Muscle layer of colon (tissue), 2 donors: Measurements from ENCODE around the gene WT1.
"Not testable (repeated sequence)": the region's sequence is repeated elsewhere in the genome, so short reads cannot be mapped to it uniquely, and the experiment has no call there.

Experiments used
- H3K27ac ChIP-seq: one replicate; pipeline ENCODE4 v1.7.0; 2013; ENCODE audit warnings: low read depth, mild to moderate bottlenecking, low read length, moderate library complexity
- H3K27me3 ChIP-seq, 2 donors: one replicate each; pipeline ENCODE4 v1.7.0; 2013; ENCODE audit warnings: low read length in 2 of 2, mild to moderate bottlenecking in 2 of 2; ENCODE audit not compliant: insufficient read depth in 2 of 2, control insufficient read depth in 1 of 2
- H3K36me3 ChIP-seq: one replicate; pipeline ENCODE4 v1.7.0; 2013; ENCODE audit warnings: mild to moderate bottlenecking, low read length; ENCODE audit not compliant: insufficient read depth
- H3K4me1 ChIP-seq: one replicate; pipeline ENCODE4 v1.7.0; 2013; ENCODE audit warnings: mild to moderate bottlenecking, low read length; ENCODE audit not compliant: insufficient read depth
- H3K4me3 ChIP-seq, 2 donors: one replicate each; pipeline ENCODE4 v1.7.0; 2013; ENCODE audit warnings: low read length in 2 of 2, low read depth in 1 of 2, mild to moderate bottlenecking in 1 of 2, moderate library complexity in 1 of 2
- H3K9ac ChIP-seq: one replicate; pipeline ENCODE4 v1.7.0; 2013; ENCODE audit warnings: low read length
- H3K9me3 ChIP-seq: one replicate; pipeline ENCODE4 v1.7.0; 2013; ENCODE audit warnings: mild to moderate bottlenecking, low read length
- donor health status: abdominal sarcoma.
- donor health status: Adenocarcinoma of cecum.

The WT1 gene

DNA sequence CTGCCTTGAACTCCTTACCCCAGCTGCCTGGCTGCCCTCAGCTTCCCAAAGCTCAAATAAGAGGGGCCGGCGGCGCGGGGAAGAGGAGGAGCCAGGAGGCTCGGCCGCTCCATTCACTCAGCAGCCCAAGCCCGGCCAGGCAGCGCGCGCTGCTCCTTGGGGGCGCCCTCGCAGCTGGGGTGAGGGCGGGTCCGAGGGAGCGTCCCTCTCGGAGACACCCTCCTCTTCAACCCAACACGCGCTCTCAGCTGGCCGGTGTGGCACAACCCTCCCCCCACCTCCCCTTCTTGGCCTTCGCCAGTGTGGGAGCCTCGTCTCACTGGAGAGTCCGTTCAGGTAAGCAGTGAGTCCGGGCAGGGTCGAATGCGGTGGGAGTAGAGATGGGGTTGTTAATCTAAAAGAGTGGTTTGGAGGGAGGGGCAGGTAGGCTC, at the start of gene WT1:
TSS of gene WT1 (minus strand) at position 29 of the 431 bp plus-strand sequence.
- Histone ChIP-seq H3K4me3 (peak within 1 kb of the TSS in 1 of 2 donors; percentile 32), H3K27ac (no peak within 1 kb of the TSS), H3K36me3 (no peaks in the 10 kb centered on the region), H3K9me3 (no peaks in the 10 kb centered on the region), H3K27me3 (peaks cover 51 to 95% of the 10 kb centered on the region in 2 donors), H3K9ac (no peak within 1 kb of the TSS), H3K4me1 (no peaks in the 10 kb centered on the region)

DNA sequence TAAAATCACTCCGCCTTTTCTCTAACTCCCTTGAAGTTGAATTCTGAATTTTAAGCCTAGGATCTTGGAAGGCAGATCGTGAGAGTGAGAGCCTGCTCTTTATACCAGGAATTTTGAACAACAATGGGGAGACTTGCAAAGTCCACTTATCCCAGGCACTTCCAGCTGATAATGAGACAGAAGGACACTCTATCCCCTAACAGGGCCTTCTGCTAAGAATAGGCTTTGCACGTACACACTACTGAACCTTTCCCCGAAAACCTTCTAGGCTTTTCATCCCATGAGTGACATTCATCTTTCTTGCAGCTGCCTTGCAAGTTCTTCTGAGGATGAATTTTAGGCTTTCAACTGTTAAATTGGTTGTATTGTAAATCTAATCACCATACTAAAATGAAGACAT, 44.0 kb upstream of the WT1 start:
- Histone ChIP-seq H3K4me3 (no peak overlapping the region), H3K27me3 (no peaks in the 10 kb centered on the region), H3K9ac (no peak overlapping the region), H3K27ac (no peak overlapping the region), H3K36me3 (no peaks in the 10 kb centered on the region), H3K9me3 (no peaks in the 10 kb centered on the region), H3K4me1 (no peaks in the 10 kb centered on the region)

DNA sequence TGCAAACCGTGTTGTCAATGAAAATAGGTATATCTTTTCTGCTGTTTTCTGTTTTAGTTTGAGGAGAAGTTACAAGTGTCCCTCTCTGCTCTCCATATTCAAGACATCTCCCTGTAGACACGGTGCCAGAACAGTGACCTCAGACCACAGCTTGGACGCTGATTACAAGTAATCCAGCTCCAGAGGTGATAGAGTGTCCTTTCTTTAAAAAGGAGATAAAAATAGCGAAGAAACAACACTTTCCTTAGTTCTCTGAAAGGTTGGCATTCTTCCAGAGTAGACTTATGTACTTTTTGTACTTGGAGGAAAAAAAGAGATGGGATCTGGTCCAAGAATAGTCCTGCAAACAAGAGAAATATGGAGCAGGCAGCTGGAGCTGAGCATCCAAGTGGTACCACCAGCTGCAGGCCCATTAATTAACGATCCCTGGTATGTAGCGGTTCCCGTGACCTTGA, 43.0 kb upstream of the WT1 start:
- no peaks in the 10 kb centered on the region for H3K4me1 ChIP-seq
- no peak overlapping the region for H3K4me3 ChIP-seq
- H3K27ac ChIP-seq, result no peak overlapping the region
- no peaks in the 10 kb centered on the region for H3K27me3 ChIP-seq
- H3K36me3 ChIP-seq, result no peaks in the 10 kb centered on the region
- H3K9ac ChIP-seq, result no peak overlapping the region
- no peaks in the 10 kb centered on the region for H3K9me3 ChIP-seq

DNA sequence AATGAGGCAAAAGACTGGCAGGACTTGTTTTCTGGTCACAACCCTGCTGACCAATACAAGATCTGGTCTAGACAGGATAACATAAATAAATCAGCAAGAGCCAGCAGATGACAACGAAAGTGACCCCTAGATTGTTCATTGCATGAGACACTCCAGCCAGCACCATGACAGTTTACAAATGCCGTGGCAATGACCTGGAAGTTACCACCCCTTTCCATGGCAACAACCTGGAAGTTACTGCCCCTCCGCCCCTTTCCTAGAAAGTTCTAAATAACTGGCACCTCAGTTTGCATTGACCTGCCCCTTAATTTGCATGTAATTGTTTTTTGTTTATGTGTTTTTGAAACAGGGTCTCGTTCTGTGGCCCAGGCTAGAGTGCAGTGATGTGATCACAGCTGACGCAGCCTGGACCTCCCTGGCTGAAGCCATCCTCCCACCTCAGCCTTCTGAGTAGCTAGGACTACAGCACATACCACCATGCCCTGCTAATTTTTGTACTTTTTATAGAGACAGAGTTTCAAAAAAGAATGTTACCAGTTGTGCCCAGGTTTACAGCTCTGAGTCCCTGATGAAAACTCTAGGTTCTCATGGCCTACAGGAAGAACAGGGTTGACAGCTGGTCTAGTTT, 38.1 kb upstream of the WT1 start:
- no peak overlapping the region for H3K4me3 ChIP-seq
- no peaks in the 10 kb centered on the region for H3K9me3 ChIP-seq
- no peaks in the 10 kb centered on the region for H3K27me3 ChIP-seq
- no peak overlapping the region for H3K9ac ChIP-seq
- H3K36me3 ChIP-seq, result no peaks in the 10 kb centered on the region
- H3K27ac ChIP-seq, result no peak overlapping the region
- H3K4me1 ChIP-seq, result no peaks in the 10 kb centered on the region

DNA sequence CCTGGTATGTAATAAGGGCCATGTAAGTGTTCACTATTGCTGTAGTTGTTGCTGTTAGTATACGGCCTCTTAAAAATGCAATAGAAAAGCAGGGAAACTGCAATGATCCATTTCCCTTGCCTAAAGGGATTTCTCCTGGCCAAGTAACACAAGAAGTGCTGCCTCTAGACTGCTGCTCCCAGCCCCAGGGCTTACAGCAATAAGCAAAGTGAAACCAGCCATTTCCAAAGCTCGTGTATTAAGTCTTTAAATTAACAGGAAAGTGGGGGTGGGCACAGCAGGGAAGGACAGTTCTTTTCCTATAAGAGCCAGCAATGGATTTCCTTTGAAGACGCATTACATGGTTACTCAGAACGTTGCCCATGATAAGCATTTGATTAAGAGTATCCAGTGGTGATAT, 36.9 kb upstream of the WT1 start:
- Histone ChIP-seq H3K9me3 (no peaks in the 10 kb centered on the region), H3K27me3 (no peaks in the 10 kb centered on the region), H3K4me1 (no peaks in the 10 kb centered on the region), H3K4me3 (no peak overlapping the region), H3K36me3 (no peaks in the 10 kb centered on the region), H3K27ac (no peak overlapping the region), H3K9ac (no peak overlapping the region)

DNA sequence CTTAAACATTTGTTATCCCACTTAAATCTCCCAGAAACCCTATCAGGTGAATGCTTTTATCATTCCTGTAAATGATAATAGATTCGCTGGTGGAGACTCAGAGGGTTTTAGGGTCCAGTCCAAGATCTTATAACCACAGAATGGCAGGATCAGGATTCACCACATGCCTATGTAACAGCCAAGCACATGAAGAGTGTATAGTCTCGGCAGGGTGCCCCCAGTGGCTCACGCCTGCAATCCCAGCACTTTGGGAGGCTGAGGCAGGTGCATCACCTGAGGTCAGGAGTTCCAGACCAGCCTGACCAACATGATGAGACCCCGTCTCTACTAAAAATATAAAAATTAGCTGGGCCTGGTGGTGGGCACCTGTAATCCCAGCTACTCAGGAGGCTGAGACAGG, 36.2 kb upstream of the WT1 start:
- H3K4me1 ChIP-seq, H3K36me3 ChIP-seq, H3K27ac ChIP-seq, H3K4me3 ChIP-seq, H3K27me3 ChIP-seq, H3K9me3 ChIP-seq, H3K9ac ChIP-seq: not testable (repeated sequence)

DNA sequence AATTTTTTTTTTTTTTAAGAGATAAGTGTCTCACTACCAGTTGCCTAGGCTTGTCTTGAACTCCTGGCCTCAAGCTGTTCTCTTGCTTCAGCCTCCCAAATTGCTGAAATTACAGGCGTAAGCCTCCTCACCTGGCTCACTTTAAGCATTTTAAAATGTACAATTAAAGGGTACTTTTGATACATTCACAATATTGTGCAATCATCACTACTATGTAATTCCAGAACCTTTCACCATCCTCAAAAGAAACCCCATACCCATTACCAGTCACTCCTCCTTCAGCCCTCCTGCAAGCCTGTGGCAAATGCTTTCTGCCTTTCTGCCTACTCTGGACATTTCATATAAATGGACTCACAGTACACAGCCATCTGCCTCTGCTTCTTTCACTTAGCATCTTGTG, 34.5 kb upstream of the WT1 start:
- Histone ChIP-seq H3K4me1 (no peaks in the 10 kb centered on the region), H3K27ac (no peak overlapping the region), H3K36me3 (no peaks in the 10 kb centered on the region), H3K9me3 (no peaks in the 10 kb centered on the region), H3K9ac (no peak overlapping the region), H3K4me3 (no peak overlapping the region), H3K27me3 (no peaks in the 10 kb centered on the region)

DNA sequence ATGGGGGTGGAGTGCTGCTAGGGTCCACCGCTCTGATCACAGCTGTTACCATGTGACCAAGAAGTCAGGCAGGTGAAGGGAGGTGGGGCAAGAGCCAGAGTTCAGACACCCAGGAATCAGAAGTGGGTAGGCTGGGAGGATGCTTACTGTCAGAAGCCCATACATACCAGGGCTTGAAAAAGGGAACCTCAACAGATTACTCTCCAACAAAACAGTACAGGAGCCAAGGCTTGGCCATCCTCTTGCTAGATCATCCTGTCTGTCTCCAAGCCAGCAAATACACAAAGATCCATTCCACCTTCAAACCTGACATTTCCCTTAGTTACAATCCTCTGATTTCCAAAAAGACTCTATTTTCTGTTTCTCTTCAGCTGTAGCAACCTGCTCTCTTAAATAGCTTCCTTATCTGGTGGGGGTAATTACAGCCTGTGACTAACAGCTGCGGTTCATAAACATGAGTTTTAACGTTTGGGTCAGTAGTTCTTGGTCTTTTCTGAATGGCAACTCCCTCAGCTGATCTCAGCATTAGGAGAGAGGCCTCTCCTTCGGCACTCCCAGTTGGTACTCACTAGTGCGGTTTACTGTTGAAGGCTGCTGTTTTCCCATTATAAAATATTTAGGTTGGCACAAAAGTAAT, 31.1 kb upstream of the WT1 start:
- no peaks in the 10 kb centered on the region for H3K27me3 ChIP-seq
- H3K4me3 ChIP-seq, result no peak overlapping the region
- H3K27ac ChIP-seq, result no peak overlapping the region
- H3K36me3 ChIP-seq, result no peaks in the 10 kb centered on the region
- H3K9me3 ChIP-seq, result no peaks in the 10 kb centered on the region
- H3K9ac ChIP-seq, result no peak overlapping the region
- H3K4me1 ChIP-seq, result no peaks in the 10 kb centered on the region

DNA sequence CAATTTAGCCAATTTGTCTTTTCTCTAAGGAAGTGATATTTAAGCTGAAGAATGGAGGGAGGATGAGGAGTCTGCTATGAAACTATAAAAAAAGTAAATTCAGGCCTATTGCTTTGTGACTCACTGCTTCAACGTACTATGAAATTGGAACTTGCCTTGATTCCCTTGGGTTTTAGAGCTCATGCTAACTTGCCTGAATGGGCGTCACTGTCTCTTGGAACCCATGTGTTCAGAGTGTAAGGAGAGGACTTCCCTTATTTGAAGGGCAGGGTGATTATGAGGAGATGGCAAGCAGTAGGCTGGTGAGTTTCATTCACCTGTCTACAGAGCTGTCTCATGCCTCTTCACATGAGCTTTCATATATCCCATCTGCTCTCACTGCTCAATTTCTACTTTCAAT, 28.7 kb upstream of the WT1 start:
- H3K27ac ChIP-seq, result no peak overlapping the region
- H3K4me1 ChIP-seq, result no peaks in the 10 kb centered on the region
- no peaks in the 10 kb centered on the region for H3K27me3 ChIP-seq
- H3K4me3 ChIP-seq, result no peak overlapping the region
- H3K9me3 ChIP-seq, result no peaks in the 10 kb centered on the region
- H3K9ac ChIP-seq, result no peak overlapping the region
- no peaks in the 10 kb centered on the region for H3K36me3 ChIP-seq

DNA sequence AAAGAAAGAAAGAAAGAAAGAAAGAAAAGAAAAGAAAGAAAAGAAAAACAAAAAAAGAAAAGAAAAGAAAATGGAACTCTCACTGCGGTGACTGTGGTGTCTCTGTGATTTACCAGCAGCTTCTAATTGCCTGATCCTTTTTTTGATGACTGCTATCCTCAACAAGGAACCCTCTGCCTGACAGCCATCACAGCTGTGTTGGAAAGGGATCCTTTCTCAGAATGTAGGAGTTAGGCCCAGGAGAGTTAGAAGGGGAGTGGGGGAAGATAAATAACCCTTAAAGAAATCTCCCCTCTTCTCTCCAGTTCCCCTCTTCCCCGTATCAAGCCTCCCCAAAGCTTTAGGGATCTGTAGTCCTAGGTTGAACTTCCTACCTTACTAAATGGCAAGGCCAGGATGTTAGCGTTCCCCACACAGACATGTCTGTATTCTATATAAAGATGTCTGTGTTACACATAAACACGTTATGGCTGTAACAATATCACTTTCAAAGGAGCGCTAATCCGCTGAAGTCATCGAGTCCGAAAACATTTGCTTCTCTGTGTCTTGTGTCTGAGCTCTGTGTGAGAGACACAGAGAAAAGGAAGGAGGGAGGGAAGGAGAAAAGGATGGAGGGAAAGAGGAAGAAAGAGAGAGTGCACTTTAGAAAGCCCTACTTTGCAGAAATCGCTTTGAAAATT, 26.8 kb upstream of the WT1 start:
- no peaks in the 10 kb centered on the region for H3K27me3 ChIP-seq
- no peaks in the 10 kb centered on the region for H3K36me3 ChIP-seq
- H3K9me3 ChIP-seq, result no peaks in the 10 kb centered on the region
- H3K4me3 ChIP-seq, result no peak overlapping the region
- no peaks in the 10 kb centered on the region for H3K4me1 ChIP-seq
- no peak overlapping the region for H3K9ac ChIP-seq
- H3K27ac ChIP-seq, result no peak overlapping the region

DNA sequence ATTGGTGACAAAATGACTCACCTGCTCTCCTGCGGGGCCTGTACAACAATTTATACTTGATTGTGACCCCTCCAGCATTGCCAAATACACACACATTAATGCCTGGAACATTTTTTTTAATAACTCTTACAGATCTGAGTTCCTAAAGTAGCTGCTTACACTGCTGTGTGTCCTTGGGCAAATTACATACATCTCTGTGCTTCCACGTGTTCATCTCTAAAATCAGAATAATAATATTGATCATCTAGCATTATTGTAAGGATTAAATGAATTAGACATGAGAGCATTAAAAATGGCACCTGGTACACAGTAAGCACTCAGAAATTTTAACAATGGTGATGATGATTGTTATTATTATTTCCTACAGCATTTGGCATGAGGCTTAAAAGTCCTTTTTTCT, 21.5 kb upstream of the WT1 start:
- Histone ChIP-seq H3K4me1 (no peaks in the 10 kb centered on the region), H3K36me3 (no peaks in the 10 kb centered on the region), H3K27me3 (no peaks in the 10 kb centered on the region), H3K9me3 (no peaks in the 10 kb centered on the region), H3K9ac (no peak overlapping the region), H3K4me3 (no peak overlapping the region), H3K27ac (no peak overlapping the region)

DNA sequence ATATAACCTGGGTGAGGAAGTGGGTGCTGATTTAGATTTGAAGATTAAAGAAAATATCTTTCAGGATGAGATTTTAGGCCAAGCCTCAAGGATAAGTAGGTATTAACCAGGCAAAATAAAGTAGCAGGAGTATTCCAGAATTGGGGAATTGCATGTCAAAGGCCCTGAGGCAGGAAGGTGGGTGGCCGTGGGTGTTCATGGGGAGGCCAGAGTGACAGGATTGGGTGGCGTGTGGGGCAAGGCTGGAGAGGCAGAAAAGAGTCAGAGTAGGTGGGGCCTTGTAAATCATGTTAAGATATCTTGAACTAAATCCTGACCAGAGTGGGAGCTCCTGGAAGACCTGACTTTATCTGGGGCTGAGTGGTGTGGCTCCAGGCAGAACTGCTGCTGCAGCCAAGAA, 19.7 kb upstream of the WT1 start:
- Histone ChIP-seq H3K36me3 (no peaks in the 10 kb centered on the region), H3K9ac (no peak overlapping the region), H3K4me3 (no peak overlapping the region), H3K9me3 (no peaks in the 10 kb centered on the region), H3K27me3 (no peaks in the 10 kb centered on the region), H3K4me1 (no peaks in the 10 kb centered on the region), H3K27ac (no peak overlapping the region)
